GM18861 (cell line): ENCODE results near the gene TEX264.

Source experiments
- ATAC-seq: cut with Tn5 transposase; IDR thresholded peaks from one replicate; pipeline ENCODE4 v1.9.1; 2021; ENCODE audit not compliant: unreplicated experiment

TEX264 gene

DNA sequence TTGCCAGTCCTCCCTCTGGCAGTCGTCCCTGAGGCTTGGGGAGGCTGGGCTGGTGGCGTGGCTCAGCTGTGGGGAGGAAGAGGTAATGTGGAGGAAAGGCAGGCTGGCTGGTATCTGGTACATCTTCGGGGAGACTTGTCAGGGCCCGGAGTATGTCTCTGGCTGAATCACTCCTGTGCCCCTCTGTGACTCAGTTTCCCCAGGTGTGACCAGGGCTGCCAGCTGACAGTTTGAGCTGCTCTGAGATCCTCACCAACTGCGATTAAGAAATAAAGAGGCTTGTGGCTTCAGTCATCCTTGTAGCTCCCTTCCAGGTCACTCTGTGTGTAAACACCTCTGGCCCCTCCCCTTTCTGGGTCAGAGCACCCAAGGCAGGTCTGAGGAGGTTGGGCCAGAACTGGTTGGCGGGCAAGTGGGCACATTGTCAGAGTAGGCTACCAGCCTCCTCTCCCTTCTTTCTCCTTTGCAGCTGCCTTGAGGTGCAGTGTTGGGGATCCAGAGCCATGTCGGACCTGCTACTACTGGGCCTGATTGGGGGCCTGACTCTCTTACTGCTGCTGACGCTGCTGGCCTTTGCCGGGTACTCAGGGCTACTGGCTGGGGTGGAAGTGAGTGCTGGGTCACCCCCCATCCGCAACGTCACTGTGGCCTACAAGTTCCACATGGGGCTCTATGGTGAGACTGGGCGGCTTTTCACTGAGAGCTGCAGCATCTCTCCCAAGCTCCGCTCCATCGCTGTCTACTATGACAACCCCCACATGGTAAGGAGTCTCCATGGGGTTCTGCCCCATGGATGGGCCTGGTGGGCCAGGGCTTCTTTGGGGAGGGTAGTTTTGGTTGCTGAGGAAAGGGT is 3.0 kb downstream of the TEX264 start:
- no peak for ATAC-seq

DNA sequence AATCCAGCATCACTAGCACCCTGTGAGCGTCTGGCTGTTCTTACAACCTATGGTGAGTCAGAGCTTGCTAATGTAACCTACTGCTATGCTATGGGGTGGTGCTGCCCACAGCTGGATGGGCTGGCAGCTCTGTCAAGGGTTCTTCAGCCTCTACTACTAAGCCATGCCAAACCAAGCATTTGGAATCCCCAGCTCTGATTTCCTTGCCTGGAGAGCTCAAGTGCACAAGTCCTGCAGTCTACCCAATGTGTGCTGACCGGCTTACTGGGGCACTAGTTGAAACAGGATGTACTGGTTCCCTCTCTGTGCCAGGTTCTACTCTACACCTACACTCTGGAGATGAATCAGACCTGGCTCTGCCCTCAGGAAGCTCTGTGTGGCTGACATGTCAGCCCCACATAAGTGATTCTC is 4.2 kb downstream of the TEX264 start:
- ATAC-seq: no peak

- ATAC-seq: no peak
These were observed 5.1 kb downstream of the TEX264 start for GRCh38 chr3:51676102-51676640.

DNA sequence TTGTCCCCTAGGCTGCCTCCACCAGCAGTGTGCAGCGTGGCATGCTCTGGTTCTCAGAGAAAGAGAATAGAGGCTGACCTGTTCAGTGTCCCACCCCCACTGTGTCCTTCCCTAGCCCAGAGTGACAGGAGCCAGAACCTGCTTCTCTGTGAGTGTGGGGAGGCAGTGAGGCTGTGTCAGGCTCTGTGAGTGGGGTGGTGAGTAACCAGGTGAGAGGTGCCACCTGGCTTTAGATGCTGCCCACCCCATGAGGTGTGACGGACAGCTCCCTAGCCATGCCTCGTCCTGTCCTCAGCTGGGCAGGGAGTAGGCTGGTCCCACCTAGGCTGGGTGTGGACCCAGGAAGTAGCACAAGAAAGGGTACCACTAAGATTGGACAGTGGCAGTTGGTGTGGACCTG is 6.3 kb downstream of the TEX264 start:
- ATAC-seq: no peak

DNA sequence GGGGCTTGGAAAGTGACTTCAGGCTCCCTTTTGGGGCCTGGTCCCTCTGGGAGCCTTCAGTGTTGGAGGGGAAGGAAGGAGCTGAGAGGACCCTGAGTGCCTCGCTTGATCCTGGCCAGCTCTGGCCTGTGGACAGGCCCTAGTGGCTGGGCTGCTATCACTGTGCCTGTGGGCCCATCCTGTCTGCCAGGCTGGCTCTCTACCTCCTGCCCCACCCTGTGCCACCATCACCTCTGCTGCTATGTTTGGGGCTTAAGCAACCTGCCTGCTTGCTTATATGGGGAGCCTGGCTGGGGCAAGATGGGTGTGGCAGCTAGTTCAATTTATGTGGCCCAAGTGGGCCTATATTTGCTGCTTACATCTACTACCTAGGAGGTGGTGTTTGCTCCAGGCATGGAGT is 7.1 kb downstream of the TEX264 start:
- no peak for ATAC-seq

DNA sequence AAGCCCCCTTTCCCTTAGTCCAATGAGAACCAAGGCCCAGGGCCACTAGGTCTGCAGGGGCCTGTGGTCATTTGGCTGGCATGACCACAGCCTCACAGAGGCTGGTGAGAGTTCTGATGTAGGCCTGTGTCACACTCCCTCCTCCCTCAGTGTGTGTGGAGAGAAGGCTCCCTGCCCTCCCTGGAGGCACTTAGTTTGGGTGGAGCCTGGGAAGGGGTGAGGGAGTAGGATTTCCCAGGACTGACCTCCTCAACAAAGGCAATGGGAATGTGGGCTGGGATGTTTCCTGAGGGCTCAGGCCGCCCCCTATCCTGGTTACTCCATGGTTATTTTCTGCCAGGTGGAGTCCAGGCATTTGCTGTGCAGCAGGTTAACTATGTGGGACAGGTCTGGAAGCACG is 7.6 kb downstream of the TEX264 start:
- ATAC-seq: no peak

GRCh38 chr3:51679318-51679717 is 8.3 kb downstream of the TEX264 start:
- no peak for ATAC-seq

GRCh38 chr3:51679777-51680176 is 8.7 kb downstream of the TEX264 start:
- ATAC-seq: no peak

DNA sequence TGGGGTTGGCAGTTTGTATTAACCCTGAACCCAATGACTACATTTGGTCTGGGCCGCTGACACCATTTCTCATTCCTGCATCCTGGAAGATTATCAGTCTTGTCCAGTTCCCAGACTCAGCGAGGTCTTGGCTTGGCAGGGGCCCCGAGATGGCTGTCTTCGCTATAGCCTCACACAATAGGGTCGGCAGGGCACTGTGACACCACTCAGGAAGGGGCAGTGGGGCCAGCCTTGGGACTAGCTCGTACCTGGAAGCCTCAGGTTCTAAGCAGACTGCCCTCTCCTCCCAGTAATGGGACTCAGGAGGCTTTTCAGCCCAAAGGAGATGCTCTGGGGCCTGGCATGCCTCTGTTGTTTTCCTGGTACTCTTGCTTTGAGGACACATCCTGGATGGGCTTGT is 9.1 kb downstream of the TEX264 start:
- ATAC-seq: no peak

- ATAC-seq: no peak
These were observed 9.7 kb downstream of the TEX264 start for GRCh38 chr3:51680663-51681230.

- no peak for ATAC-seq
These were observed 10.4 kb downstream of the TEX264 start for GRCh38 chr3:51681453-51681852.

DNA sequence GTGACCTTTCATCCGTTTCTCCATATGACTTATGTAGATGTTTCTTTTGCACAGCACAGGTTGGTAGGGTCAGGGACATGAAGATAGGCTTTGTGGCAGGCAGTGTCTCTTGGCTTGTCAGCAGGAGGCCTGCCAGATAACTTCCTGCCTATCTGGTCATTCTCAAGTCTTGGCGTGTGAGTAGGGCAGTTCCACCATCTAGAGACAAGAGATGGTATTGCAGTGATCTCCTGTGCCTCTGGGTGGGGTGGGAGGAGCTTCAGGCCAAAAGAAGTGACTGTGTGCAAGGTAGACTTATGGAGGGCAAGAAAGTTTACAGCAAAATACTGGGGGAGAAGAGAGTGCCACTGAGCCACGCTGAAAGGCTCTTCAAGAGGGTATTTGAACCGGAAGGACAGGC is 11.0 kb downstream of the TEX264 start:
- peak; percentile 77 for ATAC-seq

GRCh38 chr3:51682526-51682925 is 11.5 kb downstream of the TEX264 start:
- ATAC-seq: no peak

DNA sequence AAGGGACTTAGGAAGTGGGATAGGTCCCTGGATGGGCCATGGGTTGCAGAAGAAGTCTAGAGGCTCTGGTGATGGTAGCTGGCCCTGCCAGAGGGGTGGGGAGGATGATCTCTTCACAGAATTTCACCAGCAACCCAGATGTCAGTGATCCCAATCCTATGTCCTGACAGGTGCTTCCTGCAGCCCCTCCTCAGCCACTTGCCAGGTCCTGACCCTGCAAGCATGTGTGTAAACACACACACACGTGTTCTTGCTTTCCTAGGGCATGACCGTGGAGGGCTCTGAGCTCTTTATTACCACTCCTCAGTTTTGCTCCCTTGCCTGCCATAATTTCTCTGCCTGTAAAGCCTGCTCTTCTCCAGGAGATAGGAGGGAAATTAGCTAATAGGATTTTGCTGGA is 12.5 kb downstream of the TEX264 start:
- ATAC-seq: no peak

- no peak for ATAC-seq
These were observed 14.1 kb downstream of the TEX264 start for GRCh38 chr3:51684971-51685751.

- no peak for ATAC-seq
These were observed 15.0 kb downstream of the TEX264 start for GRCh38 chr3:51686056-51686455.

GRCh38 chr3:51686512-51687215 is 15.6 kb downstream of the TEX264 start:
- no peak for ATAC-seq

GRCh38 chr3:51687431-51688205 is 16.6 kb downstream of the TEX264 start:
- no peak for ATAC-seq

DNA sequence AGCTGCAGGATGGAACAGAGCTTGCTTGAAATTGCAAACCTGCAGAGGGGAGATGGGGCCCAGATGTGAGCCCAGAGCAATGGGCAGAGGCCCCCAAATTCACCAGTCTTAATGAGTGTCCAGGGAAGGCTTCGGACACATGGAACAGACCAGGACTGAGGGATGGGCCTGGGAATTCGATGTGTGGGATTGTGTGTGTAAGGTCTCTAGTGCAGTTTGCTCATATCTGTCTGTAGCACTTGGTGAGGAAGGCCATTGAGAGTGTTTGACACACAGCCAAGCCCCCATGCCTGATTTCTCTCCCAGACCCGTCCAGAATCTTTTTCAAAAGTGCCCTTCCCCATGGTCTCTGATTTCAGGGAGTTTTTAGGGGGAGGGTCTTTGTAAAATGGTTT is 17.2 kb downstream of the TEX264 start:
- no peak for ATAC-seq

DNA sequence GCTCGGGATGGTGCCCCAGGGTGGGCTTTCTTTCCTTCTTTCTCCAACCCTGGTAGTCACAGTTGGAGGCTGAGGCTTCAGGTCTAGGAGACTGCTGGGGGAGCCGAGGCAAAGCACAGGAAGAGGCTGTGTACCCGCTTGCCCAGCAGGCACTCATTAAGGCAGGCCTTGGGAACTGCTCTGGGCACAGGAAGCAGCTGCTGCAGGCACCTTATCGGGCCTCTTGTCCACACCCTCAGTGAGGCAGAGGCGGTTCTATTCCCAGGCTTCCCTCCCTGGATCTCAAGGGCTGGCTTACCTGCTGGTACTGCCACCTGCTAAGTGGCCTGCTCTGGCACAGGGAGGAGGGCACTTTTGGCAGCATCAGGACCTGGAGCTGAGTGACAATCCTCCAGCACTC is 20.0 kb downstream of the TEX264 start:
- no peak for ATAC-seq
